Caco-2 (cell line): Measurements from ENCODE around the gene KRTCAP2. TPM values are rescaled to one million over a fixed set of nuclear protein-coding genes. Genes with fewer than 3 reads are reported as not detected.

Source experiments
- BruUV-seq: library from RNA; stranded (reverse); fragments of 400-500 nt; replicated peaks from 2 replicates; lab custom pipeline; 2021; lab: Mats Ljungman, UMichigan
- CTCF ChIA-PET: fragments of 300-600 bp; sonication (Branson Sonifier 250); formaldehyde crosslinking; loops from one replicate; lab custom pipeline; 2022; ENCODE audit warnings: antibody characterized with exemption; lab: Charles Lee
- POLR2A ChIA-PET: fragments of 300-600 bp; sonication (Branson Sonifier 250); formaldehyde crosslinking; loops from one replicate; lab custom pipeline; 2022; ENCODE audit warnings: antibody characterized with exemption; lab: Charles Lee
- DNase-seq, 2 experiments: peaks; one replicate each; pipeline versions ENCODE4 v3.0.0 to v3.0.0-alpha.2; 2020 to 2022
- H3K27me3 ChIP-seq: replicated peaks from 2 replicates; pipeline ENCODE4 v1.6.0; 2011; ENCODE audit warnings: low read length; ENCODE audit not compliant: control insufficient read depth, insufficient read depth
- H3K36me3 ChIP-seq: 2 replicates; pipeline ENCODE4 v1.5.1; 2011; ENCODE audit warnings: low read length; ENCODE audit not compliant: control insufficient read depth, insufficient read depth
- H3K4me1 ChIP-seq: fragments of 250-450 bp; sonication (Bioruptor Pico); 2 replicates; pipeline ENCODE4 v1.5.1; 2020; ENCODE audit warnings: mild to moderate bottlenecking
- H3K4me3 ChIP-seq: 2 replicates; pipeline ENCODE4 v1.5.1; 2011; ENCODE audit warnings: low read depth, mild to moderate bottlenecking, control low read depth, low read length
- H3K9me3 ChIP-seq: fragments of 250-450 bp; sonication (Bioruptor Pico); 2 replicates; pipeline ENCODE4 v1.5.1; 2020; ENCODE audit warnings: mild to moderate bottlenecking, moderate library complexity
- H3K27ac Mint-ChIP-seq: one replicate; pipeline ENCODE4 v1.8.0; 2022; ENCODE audit warnings: mixed read lengths; ENCODE audit not compliant: unreplicated experiment
- H3K27me3 Mint-ChIP-seq: one replicate; pipeline ENCODE4 v1.8.0; 2022; ENCODE audit warnings: mixed read lengths; ENCODE audit not compliant: insufficient read depth, unreplicated experiment
- H3K36me3 Mint-ChIP-seq: one replicate; pipeline ENCODE4 v1.8.0; 2022; ENCODE audit warnings: mild to moderate bottlenecking, mixed read lengths; ENCODE audit not compliant: insufficient read depth, unreplicated experiment
- H3K4me1 Mint-ChIP-seq: one replicate; pipeline ENCODE4 v1.8.0; 2022; ENCODE audit warnings: low read depth, mixed read lengths; ENCODE audit not compliant: unreplicated experiment
- H3K4me3 Mint-ChIP-seq: one replicate; pipeline ENCODE4 v1.8.0; 2022; ENCODE audit warnings: mild to moderate bottlenecking, moderate library complexity, mixed read lengths; ENCODE audit not compliant: unreplicated experiment
- H3K9me3 Mint-ChIP-seq: one replicate; pipeline ENCODE4 v1.8.0; 2022; ENCODE audit warnings: mixed read lengths; ENCODE audit not compliant: unreplicated experiment
- CTCF ChIP-seq, 2 experiments: fragments of 200-600 bp in 1 of 2; IDR thresholded peaks; 1 replicate in 1 of 2; 2 replicates in 1 of 2; pipeline versions ENCODE4 v1.5.1 to v1.8.0; 2011 to 2022; ENCODE audit warnings: antibody characterized with exemption in 1 of 2, control low read depth in 1 of 2, inconsistent platforms in 1 of 2, low read depth in 1 of 2, low read length in 1 of 2, mild to moderate bottlenecking in 1 of 2, moderate library complexity in 1 of 2; ENCODE audit not compliant: insufficient read depth in 1 of 2, severe bottlenecking in 1 of 2, unreplicated experiment in 1 of 2
- intact Hi-C: fragments of 100-400 bp; cut with micrococcal nuclease; formaldehyde crosslinking; loops from one replicate; pipeline ENCODE4 v1.10.0; 2022; ENCODE audit not compliant: unreplicated experiment
- total RNA-seq: library from RNA; stranded (reverse); gene quantifications from 2 replicates; pipeline ENCODE4 v1.2.3, GENCODE V29; 2022

KRTCAP2 gene
- total RNA-seq, 1 experiment from 2014 or later: 215 TPM

- ChIA-PET POLR2A (interaction anchor here (0.5 to 1.2 kb wide), 3 partner anchors 43 to 267 kb away, joined by 3 read pairs; no protein-coding TSS in a partner anchor), CTCF (interaction anchor here (0.5 to 2.9 kb wide), 11 partner anchors 7 to 126 kb away, joined by 3 to 16 read pairs (median 5); partner anchors contain the start of genes KRTCAP2 and SLC50A1)
- peaks cover 38% of the 10 kb centered on the region for H3K4me1 Mint-ChIP-seq
- intact Hi-C loops: loop anchor here (5.0 kb wide), 1 partner anchor 122 kb away; the partner anchor contains the start of gene ZBTB7B
- peak; percentile 56 to 80 for DNase-seq
- Histone ChIP-seq H3K4me3 (no peak overlapping the region), H3K27me3 (no peaks in the 10 kb centered on the region), H3K36me3 (no peaks in the 10 kb centered on the region), H3K4me1 (peaks cover 63% of the 10 kb centered on the region), H3K9me3 (no peaks in the 10 kb centered on the region)
- H3K36me3 Mint-ChIP-seq: peaks cover 21% of the 10 kb centered on the region
- H3K9me3 Mint-ChIP-seq: no peaks in the 10 kb centered on the region
- H3K4me3 Mint-ChIP-seq: peak overlapping the region; percentile 89
- H3K27ac Mint-ChIP-seq: peak overlapping the region; percentile 80
- BruUV-seq: no TSS peak
- no peak for TF ChIP-seq CTCF (IDR thresholded peaks at IDR 0.05; ENCODE audit: insufficient read depth in 1 of 2, low read depth in 1 of 2, low read length in 1 of 2, severe bottlenecking in 1 of 2, unreplicated experiment in 1 of 2)
- no peaks in the 10 kb centered on the region for H3K27me3 Mint-ChIP-seq
Observed at GRCh38 chr1:155124503-155125463, 48.3 kb downstream of the KRTCAP2 start.

GRCh38 chr1:155123801-155124200 is 49.3 kb downstream of the KRTCAP2 start:
- H3K4me3 ChIP-seq: no peak overlapping the region
- Mint-ChIP-seq H3K4me3 (no peak overlapping the region), H3K4me1 (peaks cover 40% of the 10 kb centered on the region), H3K9me3 (no peaks in the 10 kb centered on the region), H3K36me3 (peaks cover 17% of the 10 kb centered on the region), H3K27me3 (no peaks in the 10 kb centered on the region), H3K27ac (peak overlapping the region; percentile 80)
- no peaks in the 10 kb centered on the region for H3K36me3 ChIP-seq
- no peak for DNase-seq
- peaks cover 56% of the 10 kb centered on the region for H3K4me1 ChIP-seq
- no TSS peak for BruUV-seq
- no peaks in the 10 kb centered on the region for H3K27me3 ChIP-seq
- CTCF ChIA-PET: interaction anchor here (0.6 to 0.9 kb wide), 2 partner anchors 19 to 32 kb away, joined by 3 to 5 read pairs; no protein-coding TSS in a partner anchor
- TF ChIP-seq CTCF (IDR thresholded peaks at IDR 0.05; ENCODE audit: insufficient read depth in 1 of 2, low read depth in 1 of 2, low read length in 1 of 2, severe bottlenecking in 1 of 2, unreplicated experiment in 1 of 2): no peak
- no peaks in the 10 kb centered on the region for H3K9me3 ChIP-seq
- intact Hi-C loops: no loop called here
- POLR2A ChIA-PET: interaction anchor here (0.6 kb wide), 1 partner anchor 68 kb away, joined by 3 read pairs; no protein-coding TSS in a partner anchor

DNA sequence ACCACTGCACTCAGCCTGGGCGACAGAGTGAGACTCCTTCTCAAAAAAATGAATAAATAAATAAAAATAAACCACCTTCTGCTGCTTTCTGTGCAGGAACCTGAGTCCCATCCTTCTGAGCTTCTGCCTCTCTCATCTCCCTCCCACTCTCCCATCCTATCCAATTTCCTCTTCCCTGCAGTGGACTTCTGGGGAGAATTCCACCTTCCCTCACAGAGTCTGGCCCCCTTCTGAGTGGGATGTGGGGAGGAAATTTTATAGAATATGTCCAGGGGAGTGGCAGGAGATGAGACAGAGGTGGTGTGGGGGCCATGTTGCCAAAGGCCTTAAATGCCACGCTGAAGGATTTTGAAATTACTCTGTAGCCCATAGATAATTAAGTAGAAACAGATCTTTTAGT is 50.8 kb downstream of the KRTCAP2 start:
- H3K27ac Mint-ChIP-seq: no peak overlapping the region
- Histone ChIP-seq H3K4me3 (no peak overlapping the region), H3K27me3 (no peaks in the 10 kb centered on the region), H3K9me3 (no peaks in the 10 kb centered on the region), H3K36me3 (no peaks in the 10 kb centered on the region), H3K4me1 (peaks cover 51% of the 10 kb centered on the region)
- H3K9me3 Mint-ChIP-seq: no peaks in the 10 kb centered on the region
- peaks cover 17% of the 10 kb centered on the region for H3K36me3 Mint-ChIP-seq
- POLR2A ChIA-PET: no interaction called here
- no peaks in the 10 kb centered on the region for H3K27me3 Mint-ChIP-seq
- DNase-seq: no peak
- H3K4me1 Mint-ChIP-seq: peaks cover 34% of the 10 kb centered on the region
- CTCF ChIA-PET: interaction anchor here (1.4 kb wide), 1 partner anchor 45 kb away, joined by 6 read pairs; no protein-coding TSS in a partner anchor
- no peak for TF ChIP-seq CTCF (IDR thresholded peaks at IDR 0.05; ENCODE audit: insufficient read depth in 1 of 2, low read depth in 1 of 2, low read length in 1 of 2, severe bottlenecking in 1 of 2, unreplicated experiment in 1 of 2)
- no peak overlapping the region for H3K4me3 Mint-ChIP-seq
- intact Hi-C loops: no loop called here
- no TSS peak for BruUV-seq
